NCI-H1436 (cell line): ENCODE results near the gene EHBP1L1.
A peak's percentile ranks its signal among the peaks of the same experiment; 100 is the strongest.
"Not testable (repeated sequence)": the region's sequence is repeated elsewhere in the genome, so short reads cannot be mapped to it uniquely, and the experiment has no call there.

Experiments used
- DNase-seq: peaks from one replicate; lab custom pipeline; 2025; lab: John Stamatoyannopoulos, UW

The EHBP1L1 gene

GRCh38 chr11:65560555-65561418 lies 15.1 kb upstream of the EHBP1L1 start:
- DNase-seq, result no peak

GRCh38 chr11:65562020-65562419 lies 13.8 kb upstream of the EHBP1L1 start:
- no peak for DNase-seq

- no peak for DNase-seq
Observed at GRCh38 chr11:65562788-65563187, 13.1 kb upstream of the EHBP1L1 start.

- no peak for DNase-seq
Observed at GRCh38 chr11:65563601-65564000, 12.3 kb upstream of the EHBP1L1 start.

GRCh38 chr11:65564879-65565559 lies 10.8 kb upstream of the EHBP1L1 start:
- DNase-seq, result not testable (repeated sequence)

- no peak for DNase-seq
Observed at GRCh38 chr11:65565624-65566453, 10.0 kb upstream of the EHBP1L1 start.

GRCh38 chr11:65569164-65569972 lies 6.5 kb upstream of the EHBP1L1 start:
- DNase-seq, result no peak

GRCh38 chr11:65569973-65570918 lies 5.6 kb upstream of the EHBP1L1 start, which contains the start of gene ZNRD2:
TSS of gene ZNRD2 (plus strand) at chr11:65570477. CDS start at chr11:65570492, 15 bp downstream.
- peak; percentile 96 for DNase-seq

- no peak for DNase-seq
Observed at GRCh38 chr11:65571420-65571819, 4.4 kb upstream of the EHBP1L1 start.

- no peak for DNase-seq
Observed at GRCh38 chr11:65571940-65572339, 3.9 kb upstream of the EHBP1L1 start.

GRCh38 chr11:65572356-65573051 lies 3.3 kb upstream of the EHBP1L1 start, which contains the start of gene FAM89B:
TSS of gene FAM89B (plus strand) at chr11:65572538. CDS start at chr11:65572670, 132 bp downstream.
- peak; percentile 85 for DNase-seq

- DNase-seq, result no peak
Observed at GRCh38 chr11:65573391-65574079, 2.3 kb upstream of the EHBP1L1 start.

GRCh38 chr11:65574109-65574810 lies 1.6 kb upstream of the EHBP1L1 start:
- DNase-seq, result peak; percentile 54

- DNase-seq, result no peak
Observed at GRCh38 chr11:65574811-65575567, 864 bp upstream of the EHBP1L1 start.

GRCh38 chr11:65576232-65576866 lies 496 bp downstream of the EHBP1L1 start:
- no peak for DNase-seq

- DNase-seq, result no peak
Observed at GRCh38 chr11:65576867-65577755, 1.3 kb downstream of the EHBP1L1 start.
